ENCODE measurements around the gene DCLK3.
A peak's percentile ranks its signal among the peaks of the same experiment; 100 is the strongest.

Gene DCLK3

GRCh38 chr3:36705015-36705414 is 59.3 kb downstream of the DCLK3 start:
- DNase-seq: no peak

- DNase-seq: no peak
These were observed 60.1 kb downstream of the DCLK3 start for GRCh38 chr3:36704280-36704679.

DNA sequence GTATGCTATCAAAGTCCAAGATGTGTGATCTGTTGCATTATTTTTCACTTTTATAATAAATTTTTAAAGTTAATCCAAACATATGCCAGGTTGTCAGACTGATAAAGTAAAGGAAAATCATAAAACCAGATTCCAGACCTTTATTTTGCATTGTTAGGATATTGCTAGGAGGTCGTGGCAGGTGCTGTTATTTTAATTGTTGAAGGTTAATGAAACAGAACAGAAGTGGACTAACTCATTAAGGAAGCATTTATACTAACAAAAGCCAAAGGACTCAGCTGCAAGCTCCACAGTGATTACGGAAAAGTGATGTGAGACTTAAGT is 63.1 kb downstream of the DCLK3 start:
- no peak for DNase-seq

DNA sequence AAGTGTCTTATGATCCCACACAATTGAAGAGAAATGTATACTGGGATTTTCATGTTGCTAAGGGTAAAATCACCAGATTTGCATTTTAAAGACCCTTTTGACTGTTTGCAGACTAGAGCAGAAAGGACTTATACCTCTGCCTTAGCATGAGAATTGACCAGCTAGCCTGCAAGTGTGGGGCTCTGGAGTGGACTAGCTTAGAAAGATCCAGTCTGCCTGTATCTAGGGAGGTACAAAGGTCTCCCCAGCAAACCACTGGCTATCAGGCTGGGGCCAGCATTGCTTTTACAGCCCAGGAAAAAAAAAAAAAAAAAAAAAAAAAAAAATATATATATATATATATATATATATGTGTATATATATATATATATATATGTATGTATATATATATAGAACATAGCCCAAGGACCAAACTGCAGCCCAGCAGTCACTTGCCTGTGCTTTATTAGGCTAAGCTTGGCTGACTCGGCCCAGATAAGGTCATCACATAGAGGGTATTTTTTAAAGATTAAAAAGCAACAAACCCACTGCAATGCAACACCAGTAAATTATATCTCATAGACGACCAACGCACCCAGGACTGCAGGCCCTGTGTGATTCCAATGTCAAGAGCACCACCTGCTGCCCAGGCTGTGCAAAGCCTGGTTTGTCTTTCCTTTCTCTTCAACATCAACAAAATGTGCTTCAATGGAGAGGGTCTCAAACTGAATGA is 63.7 kb downstream of the DCLK3 start:
- peak; percentile 17 for DNase-seq

DNA sequence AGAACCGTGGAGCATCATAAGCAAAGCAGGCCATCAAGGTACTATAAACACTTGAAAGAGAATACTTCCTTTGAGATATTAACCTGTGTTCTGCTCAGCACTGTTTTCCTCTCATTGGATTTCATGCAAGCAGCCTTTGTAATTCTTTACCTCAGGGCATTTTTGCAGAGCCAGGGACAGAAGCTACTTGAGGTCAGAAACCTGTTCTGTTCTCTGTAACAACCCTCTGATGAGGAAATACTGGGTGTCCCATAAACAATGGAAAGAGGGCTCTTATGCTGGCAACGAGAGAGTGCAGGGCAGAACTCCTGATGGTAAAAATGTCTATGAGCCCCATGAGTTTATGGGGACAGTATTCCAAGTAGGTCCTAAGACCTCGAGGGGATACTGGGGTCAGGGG is 66.0 kb downstream of the DCLK3 start:
- DNase-seq: no peak

GRCh38 chr3:36697229-36698001 is 66.9 kb downstream of the DCLK3 start:
- no peak for DNase-seq

GRCh38 chr3:36696799-36697198 is 67.6 kb downstream of the DCLK3 start:
- no peak for DNase-seq

DNA sequence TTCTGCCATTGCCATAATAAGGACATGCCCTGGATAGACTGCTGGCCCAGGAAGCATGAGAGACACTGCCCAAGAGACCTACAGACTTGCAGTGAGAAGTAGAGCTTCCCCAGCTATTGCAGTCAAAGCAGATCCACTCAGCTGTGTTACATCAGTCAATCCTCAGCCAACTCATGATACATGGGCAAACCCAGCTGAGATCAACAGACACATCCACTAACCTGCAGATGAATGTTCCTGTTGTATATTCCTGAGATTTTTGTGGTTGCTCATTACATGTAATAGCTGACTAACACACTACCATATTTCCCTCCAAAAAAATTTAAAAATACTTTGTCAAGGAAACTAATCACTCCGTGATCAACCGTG is 68.6 kb downstream of the DCLK3 start:
- no peak for DNase-seq

DNA sequence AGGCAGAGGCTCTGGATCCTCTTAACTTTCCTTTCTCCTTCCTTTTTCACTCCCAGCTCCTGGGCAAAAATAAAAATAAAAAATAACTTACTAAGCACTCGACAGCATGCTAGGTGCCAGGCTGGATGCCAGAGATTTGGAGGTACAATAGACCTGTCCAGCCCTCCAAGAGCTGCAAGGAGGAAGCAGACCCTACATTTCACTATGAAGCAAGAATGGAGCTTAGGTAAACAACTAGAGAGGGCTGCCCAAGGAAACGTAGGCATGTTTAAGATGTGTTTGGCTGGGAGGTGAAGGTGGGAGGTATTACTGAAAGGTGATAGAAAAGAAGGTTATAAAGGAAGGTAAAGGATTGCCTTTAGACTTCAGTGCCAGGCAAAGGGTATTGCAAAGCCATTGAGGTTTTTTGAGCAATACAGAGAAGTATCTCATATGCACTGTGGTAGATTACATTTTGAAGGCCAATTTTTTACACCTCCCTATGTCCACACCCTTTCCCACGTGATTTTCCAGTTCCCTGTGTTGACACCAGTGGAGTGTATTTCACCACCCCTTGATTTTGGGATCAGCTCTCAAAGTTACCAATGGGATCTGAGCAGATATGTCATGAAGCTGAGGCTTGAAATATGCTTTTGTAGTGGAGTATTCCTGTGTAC is 69.1 kb downstream of the DCLK3 start:
- DNase-seq: no peak

DNA sequence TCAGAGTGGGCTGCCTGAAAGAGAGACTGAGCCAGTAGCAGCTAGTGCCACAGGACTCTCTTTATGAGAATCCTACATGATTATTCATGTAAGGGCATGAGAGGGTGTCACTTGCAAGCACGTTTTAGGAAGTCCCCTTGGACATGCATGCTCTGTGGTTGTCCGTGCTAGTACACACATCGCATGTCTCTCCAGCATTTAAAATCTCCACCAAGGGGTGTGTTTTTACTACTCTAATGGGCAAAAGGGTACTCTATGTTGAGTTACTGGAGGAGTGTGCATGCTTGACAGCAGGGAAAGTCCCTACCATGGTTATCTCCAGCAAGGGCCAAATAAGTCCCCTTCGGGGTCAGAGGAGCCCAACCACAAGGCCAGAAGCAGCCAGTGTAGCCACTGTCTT is 70.7 kb downstream of the DCLK3 start:
- DNase-seq: no peak

GRCh38 chr3:36689560-36689959 is 74.8 kb downstream of the DCLK3 start:
- DNase-seq: no peak

DNA sequence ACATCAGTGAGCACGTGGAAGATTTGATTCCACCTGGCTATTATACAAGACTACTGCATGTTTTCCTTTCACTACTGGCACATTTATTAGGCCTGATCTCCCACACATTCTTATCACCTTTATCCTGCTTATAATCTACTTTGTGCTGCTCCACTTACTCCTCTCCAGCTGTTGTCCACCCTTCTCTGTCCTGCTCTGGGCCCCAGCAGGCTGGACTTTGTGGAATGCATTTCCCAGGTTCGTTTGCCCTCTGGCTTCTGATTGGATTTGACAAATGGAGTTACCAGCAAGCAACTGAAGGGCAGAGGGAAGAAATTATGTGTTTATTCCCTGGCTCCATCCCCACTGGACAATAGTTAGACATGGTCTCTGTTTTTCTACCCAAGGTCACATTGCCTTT is 75.5 kb downstream of the DCLK3 start:
- DNase-seq: no peak

DNA sequence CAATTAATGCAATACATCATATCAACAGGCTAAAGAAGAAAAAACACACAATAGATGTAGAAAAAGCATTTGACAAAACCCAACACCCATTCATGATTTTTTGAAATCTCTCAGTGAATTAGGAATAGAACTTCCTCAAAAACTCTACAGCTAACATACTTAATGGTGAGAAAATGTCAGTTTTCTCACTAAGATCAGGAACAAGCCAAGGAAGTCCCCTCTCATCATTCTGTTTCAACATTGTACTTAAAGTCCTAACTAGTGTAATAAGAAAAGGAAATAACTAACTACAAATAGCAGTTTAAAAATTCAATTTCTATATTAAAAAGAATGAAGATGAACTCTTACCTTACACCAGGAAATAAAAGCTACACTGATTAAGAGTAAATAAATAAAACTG is 77.8 kb downstream of the DCLK3 start:
- DNase-seq: no peak

- no peak for DNase-seq
These were observed 82.5 kb downstream of the DCLK3 start for GRCh38 chr3:36681867-36682266.

DNA sequence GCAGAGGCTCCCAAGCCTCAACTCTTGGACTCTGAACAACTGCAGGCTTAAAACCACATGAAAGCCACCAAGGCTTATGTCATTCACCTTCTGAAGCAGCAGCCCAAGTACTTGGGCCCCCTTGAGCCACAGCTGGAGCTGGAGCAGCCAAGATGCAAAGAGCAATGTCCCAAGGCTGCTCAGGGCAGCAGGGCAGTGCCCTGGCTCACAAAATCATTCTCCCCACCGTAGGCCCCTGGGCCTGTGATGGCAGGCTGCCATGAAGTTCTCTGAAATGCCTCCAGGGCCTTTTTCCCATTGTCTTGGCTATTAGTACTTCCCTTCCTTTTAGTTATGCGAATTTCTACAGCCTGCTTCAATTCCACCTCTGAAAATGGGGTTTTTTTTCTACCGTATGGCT is 83.4 kb downstream of the DCLK3 start:
- DNase-seq: no peak

- DNase-seq: no peak
These were observed 84.8 kb downstream of the DCLK3 start for GRCh38 chr3:36679384-36680200.

GRCh38 chr3:36678216-36679013 is 85.9 kb downstream of the DCLK3 start:
- DNase-seq: no peak

DNA sequence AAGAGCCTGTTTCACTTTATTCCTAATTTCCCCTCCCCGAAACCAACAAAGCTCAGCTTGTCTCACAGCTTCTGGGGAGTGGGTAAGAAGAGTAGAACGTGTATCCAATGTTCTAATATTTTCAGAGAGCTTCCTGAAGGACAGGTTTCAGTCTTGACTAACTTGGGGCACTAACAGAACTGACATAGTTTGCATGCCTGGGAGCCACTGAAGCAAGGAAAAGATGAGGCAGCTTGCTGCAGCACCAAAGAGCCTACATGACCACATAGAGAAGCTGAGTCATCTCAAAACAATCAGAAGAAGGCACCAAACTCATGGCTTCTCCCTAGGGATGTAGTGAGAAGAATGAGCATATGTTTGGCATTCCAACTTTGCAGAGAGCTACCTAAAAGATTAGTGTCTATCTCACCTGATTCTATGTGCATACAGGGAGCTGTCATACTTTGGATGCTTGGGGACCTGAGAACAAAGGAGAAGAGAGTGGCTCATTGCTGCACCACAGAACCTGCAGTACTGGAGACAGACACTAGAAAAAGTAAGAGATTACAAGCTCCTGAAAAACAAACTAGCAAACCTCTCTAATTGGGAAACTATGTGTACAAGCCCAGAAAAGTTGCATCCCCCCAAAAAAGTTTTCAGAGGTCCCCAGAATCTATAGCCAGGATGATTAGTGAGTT is 86.9 kb downstream of the DCLK3 start:
- DNase-seq: no peak

- DNase-seq: no peak
These were observed 89.5 kb downstream of the DCLK3 start for GRCh38 chr3:36674816-36675215.

GRCh38 chr3:36669764-36670163 is 94.6 kb downstream of the DCLK3 start:
- no peak for DNase-seq

GRCh38 chr3:36666166-36666565 is 98.2 kb downstream of the DCLK3 start:
- DNase-seq: no peak

All from activated CD4-positive, alpha-beta T cell treated with anti-CD3 and anti-CD28 coated beads, Interleukin-2, amount 50 U/mL, for 1 hour (primary cell).